SKM-1 (cell line): Measurements from ENCODE around the gene TECPR1.

Experiments
- DNase-seq: peaks from one replicate; lab custom pipeline; 2025; ENCODE audit not compliant: unreplicated experiment; lab: John Stamatoyannopoulos, UW

Gene TECPR1

GRCh38 chr7:98285157-98286092, 33.4 kb upstream of the TECPR1 start:
- no peak for DNase-seq

- no peak for DNase-seq
Observed at GRCh38 chr7:98284335-98285036, 32.5 kb upstream of the TECPR1 start.

GRCh38 chr7:98283887-98284222, 31.8 kb upstream of the TECPR1 start:
- no peak for DNase-seq

- DNase-seq = peak; percentile 94
Observed at GRCh38 chr7:98283127-98283886, 31.3 kb upstream of the TECPR1 start.

- DNase-seq = no peak
Observed at GRCh38 chr7:98282703-98283102, 30.7 kb upstream of the TECPR1 start.

GRCh38 chr7:98281757-98282606, 29.9 kb upstream of the TECPR1 start:
- DNase-seq = no peak

- DNase-seq = peak; percentile 55
Observed at GRCh38 chr7:98280791-98281756, 29.0 kb upstream of the TECPR1 start, which contains the start of gene BRI3. TSS of gene BRI3 (plus strand) at chr7:98281686. CDS start at chr7:98281796, 110 bp downstream.

GRCh38 chr7:98280296-98280695, 28.3 kb upstream of the TECPR1 start:
- no peak for DNase-seq

- DNase-seq = no peak
Observed at GRCh38 chr7:98278936-98279335, 26.9 kb upstream of the TECPR1 start.

- DNase-seq = no peak
Observed at GRCh38 chr7:98278408-98278807, 26.4 kb upstream of the TECPR1 start.

GRCh38 chr7:98276241-98276761, 24.3 kb upstream of the TECPR1 start:
- peak; percentile 50 for DNase-seq

GRCh38 chr7:98267303-98267702, 15.3 kb upstream of the TECPR1 start:
- DNase-seq = no peak

- DNase-seq = no peak
Observed at GRCh38 chr7:98266840-98267239, 14.8 kb upstream of the TECPR1 start.

- DNase-seq = no peak
Observed at GRCh38 chr7:98265841-98266271, 13.8 kb upstream of the TECPR1 start.

GRCh38 chr7:98257701-98258100, 5.7 kb upstream of the TECPR1 start:
- DNase-seq = no peak

- DNase-seq = no peak
Observed at GRCh38 chr7:98256431-98256830, 4.4 kb upstream of the TECPR1 start.

GRCh38 chr7:98254951-98255610, 3.0 kb upstream of the TECPR1 start:
- DNase-seq = no peak

- no peak for DNase-seq
Observed at GRCh38 chr7:98254516-98254915, 2.5 kb upstream of the TECPR1 start.
